B cell (primary cell): ENCODE measurements around the gene PHETA2. TPM values are rescaled to one million over a fixed set of nuclear protein-coding genes. Genes with fewer than 3 reads are reported as not detected.

Experiments used
- ATAC-seq: fragments of 200-7000 bp; cut with Tn5 transposase; one replicate; pipeline ENCODE4 v1.10.0; 2021; ENCODE audit warnings: low read depth, mild to moderate bottlenecking, moderate number of reproducible peaks, moderate library complexity
- CTCF ChIA-PET: fragments of 350-600 bp; sonication (Branson Sonifier 250); formaldehyde crosslinking; loops from one replicate; lab custom pipeline; 2021; ENCODE audit warnings: antibody characterized with exemption, inconsistent platforms; lab: Charles Lee
- POLR2A ChIA-PET: fragments of 350-600 bp; sonication (Branson Sonifier 250); formaldehyde crosslinking; loops from one replicate; lab custom pipeline; 2021; ENCODE audit warnings: antibody characterized with exemption; lab: Charles Lee
- DNase-seq: peaks from one replicate; pipeline ENCODE4 v3.0.0; 2013
- H2AFZ ChIP-seq: 2 replicates; pipeline ENCODE4 v1.6.1; 2012; ENCODE audit warnings: mild to moderate bottlenecking, low read depth, low read length; ENCODE audit not compliant: insufficient read depth, poor library complexity, severe bottlenecking
- H3K27ac ChIP-seq, 2 donors: 1 replicate in 1 of 2; 2 replicates in 1 of 2; pipeline ENCODE4 v1.5.1; 2012 to 2013; ENCODE audit warnings: low read length in 2 of 2, mild to moderate bottlenecking in 2 of 2, moderate library complexity in 1 of 2
- H3K27me3 ChIP-seq, 4 experiments: fragments of 200-600 bp in 1 of 4; sonication (generic) in 1 of 4; replicated peaks in 1 of 4; 1 replicate in 2 of 4; 2 replicates in 2 of 4; pipeline versions ENCODE4 v1.6.1 to v1.7.0; 2013 to 2016; ENCODE audit warnings: low read length in 3 of 4, mild to moderate bottlenecking in 2 of 4, mixed read lengths in 1 of 4, moderate library complexity in 1 of 4; ENCODE audit not compliant: insufficient read depth in 4 of 4, control insufficient read depth in 3 of 4; ENCODE audit errors: control extremely low read depth in 1 of 4
- H3K36me3 ChIP-seq, 2 experiments: replicated peaks in 1 of 2; 1 replicate in 1 of 2; 2 replicates in 1 of 2; pipeline versions ENCODE4 v1.6.1 to v1.7.1; 2013; ENCODE audit warnings: low read length in 1 of 2; ENCODE audit not compliant: insufficient read depth in 2 of 2, control insufficient read depth in 1 of 2; ENCODE audit errors: control extremely low read depth in 1 of 2, extremely low read depth in 1 of 2
- H3K4me1 ChIP-seq, 2 donors: fragments of 200-600 bp in 1 of 2; sonication (generic) in 1 of 2; 1 replicate in 1 of 2; 2 replicates in 1 of 2; pipeline versions ENCODE4 v1.5.1 to v1.6.1; 2013 to 2017; ENCODE audit warnings: low read length in 2 of 2; ENCODE audit not compliant: control insufficient read depth in 2 of 2, insufficient read depth in 2 of 2
- H3K4me2 ChIP-seq: replicated peaks from 2 replicates; pipeline ENCODE3; 2012; ENCODE audit warnings: mild to moderate bottlenecking, low read depth, low read length; ENCODE audit not compliant: poor library complexity, severe bottlenecking
- H3K4me3 ChIP-seq, 5 experiments: fragments of 200-600 bp in 1 of 5; sonication (generic) in 1 of 5; 1 replicate in 3 of 5; 2 replicates in 2 of 5; pipeline versions ENCODE4 v1.5.1 to v1.7.0; 2011 to 2016; ENCODE audit warnings: low read length in 4 of 5, mild to moderate bottlenecking in 4 of 5, low read depth in 2 of 5, control low read depth in 1 of 5, moderate library complexity in 1 of 5; ENCODE audit not compliant: insufficient read depth in 1 of 5; ENCODE audit errors: control extremely low read depth in 1 of 5, extremely low read depth in 1 of 5
- H3K79me2 ChIP-seq: fragments of 200-600 bp; sonication (generic); one replicate; pipeline ENCODE4 v1.6.0; 2016; ENCODE audit warnings: low read length; ENCODE audit not compliant: control insufficient read depth, insufficient read depth
- H3K9ac ChIP-seq: fragments of 200-600 bp; sonication (generic); 2 replicates; pipeline ENCODE4 v1.6.1; 2017; ENCODE audit warnings: mild to moderate bottlenecking, low read length, moderate library complexity
- H3K9me3 ChIP-seq, 3 donors: one replicate each; pipeline versions ENCODE4 v1.6.1 to v1.7.1; 2013; ENCODE audit warnings: low read length in 2 of 3; ENCODE audit not compliant: control insufficient read depth in 2 of 3, insufficient read depth in 1 of 3; ENCODE audit errors: control extremely low read depth in 1 of 3
- H4K20me1 ChIP-seq: 2 replicates; pipeline ENCODE4 v1.6.0; 2012; ENCODE audit warnings: mild to moderate bottlenecking, low read length; ENCODE audit not compliant: insufficient read depth, control insufficient read depth, poor library complexity, severe bottlenecking
- H3K27ac Mint-ChIP-seq: one replicate; pipeline ENCODE4 v1.8.0; 2021; ENCODE audit warnings: mixed read lengths
- H3K27me3 Mint-ChIP-seq: one replicate; pipeline ENCODE4 v1.8.0; 2021; ENCODE audit warnings: mixed read lengths
- H3K4me1 Mint-ChIP-seq: one replicate; pipeline ENCODE4 v1.8.0; 2021; ENCODE audit warnings: mixed read lengths
- H3K4me3 Mint-ChIP-seq: one replicate; pipeline ENCODE4 v1.8.0; 2021; ENCODE audit warnings: mixed read lengths
- H3K9me3 Mint-ChIP-seq: one replicate; pipeline ENCODE4 v1.8.0; 2022; ENCODE audit warnings: mixed read lengths; ENCODE audit not compliant: insufficient read depth
- EZH2 ChIP-seq: IDR thresholded peaks from 2 replicates; pipeline ENCODE4 v1.6.1; 2012; ENCODE audit warnings: borderline replicate concordance, low read depth, mild to moderate bottlenecking, moderate library complexity, low read length; ENCODE audit not compliant: insufficient read depth, poor library complexity, severe bottlenecking
- WGBS: methylation state at CpG from one replicate; pipeline ENCODE4 v1.1.5; 2013; ENCODE audit warnings: missing lambda C conversion rate; ENCODE audit not compliant: insufficient coverage; 5-methylcytosine and 5-hydroxymethylcytosine counted together
- intact Hi-C: fragments of 100-400 bp; cut with micrococcal nuclease; formaldehyde crosslinking; loops from one replicate; pipeline ENCODE4 v1.10.0; 2022
- polyA plus RNA-seq: library from polyadenylated mRNA; depleted of rRNA; stranded (reverse); fragments of >200 nt; gene quantifications from 2 replicates; pipeline ENCODE4 v1.2.3, GENCODE V29; 2012
- total RNA-seq, 2 donors: library from RNA; stranded (reverse); fragments of 120-200 nt in 1 of 2; gene quantifications; 1 replicate in 1 of 2; 2 replicates in 1 of 2; pipeline versions ENCODE4 v1.2.3 to v1.2.4, GENCODE V29; 2013 to 2022
- TF ChIP-seq, protein P1 (sequence below): fragments of 200-600 bp; IDR thresholded peaks from one replicate; pipeline ENCODE4 v1.8.0; 2022; ENCODE audit warnings: antibody characterized with exemption, mild to moderate bottlenecking

The PHETA2 gene
- total and polyA plus RNA-seq, 2 donors (not counting 1 experiment from before 2014, with no cell fraction given), result 1.1 to 3.8 TPM

DNA sequence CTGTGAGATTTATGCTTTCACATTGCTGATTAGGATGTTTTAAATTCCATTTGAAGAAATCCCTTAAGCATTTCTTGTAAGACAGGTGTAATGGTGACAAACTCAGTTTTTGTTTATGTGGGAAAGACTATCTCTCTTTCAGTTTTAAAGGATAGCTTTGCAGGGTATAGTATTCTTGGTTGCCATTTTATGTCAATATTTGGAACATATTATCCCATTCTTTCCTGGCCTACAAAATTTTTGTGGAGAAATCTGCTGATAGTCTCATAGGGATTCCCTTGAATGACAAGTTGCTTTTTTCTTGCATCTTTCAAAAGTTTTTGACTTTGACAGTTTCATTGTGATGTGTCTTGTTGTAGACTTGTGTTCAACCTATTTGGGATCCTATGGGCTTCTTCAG lies 32.3 kb upstream of the PHETA2 start:
- no peak for TF ChIP-seq EZH2
- TF ChIP-seq, protein P1, sequence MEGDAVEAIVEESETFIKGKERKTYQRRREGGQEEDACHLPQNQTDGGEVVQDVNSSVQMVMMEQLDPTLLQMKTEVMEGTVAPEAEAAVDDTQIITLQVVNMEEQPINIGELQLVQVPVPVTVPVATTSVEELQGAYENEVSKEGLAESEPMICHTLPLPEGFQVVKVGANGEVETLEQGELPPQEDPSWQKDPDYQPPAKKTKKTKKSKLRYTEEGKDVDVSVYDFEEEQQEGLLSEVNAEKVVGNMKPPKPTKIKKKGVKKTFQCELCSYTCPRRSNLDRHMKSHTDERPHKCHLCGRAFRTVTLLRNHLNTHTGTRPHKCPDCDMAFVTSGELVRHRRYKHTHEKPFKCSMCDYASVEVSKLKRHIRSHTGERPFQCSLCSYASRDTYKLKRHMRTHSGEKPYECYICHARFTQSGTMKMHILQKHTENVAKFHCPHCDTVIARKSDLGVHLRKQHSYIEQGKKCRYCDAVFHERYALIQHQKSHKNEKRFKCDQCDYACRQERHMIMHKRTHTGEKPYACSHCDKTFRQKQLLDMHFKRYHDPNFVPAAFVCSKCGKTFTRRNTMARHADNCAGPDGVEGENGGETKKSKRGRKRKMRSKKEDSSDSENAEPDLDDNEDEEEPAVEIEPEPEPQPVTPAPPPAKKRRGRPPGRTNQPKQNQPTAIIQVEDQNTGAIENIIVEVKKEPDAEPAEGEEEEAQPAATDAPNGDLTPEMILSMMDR, result no peak

DNA sequence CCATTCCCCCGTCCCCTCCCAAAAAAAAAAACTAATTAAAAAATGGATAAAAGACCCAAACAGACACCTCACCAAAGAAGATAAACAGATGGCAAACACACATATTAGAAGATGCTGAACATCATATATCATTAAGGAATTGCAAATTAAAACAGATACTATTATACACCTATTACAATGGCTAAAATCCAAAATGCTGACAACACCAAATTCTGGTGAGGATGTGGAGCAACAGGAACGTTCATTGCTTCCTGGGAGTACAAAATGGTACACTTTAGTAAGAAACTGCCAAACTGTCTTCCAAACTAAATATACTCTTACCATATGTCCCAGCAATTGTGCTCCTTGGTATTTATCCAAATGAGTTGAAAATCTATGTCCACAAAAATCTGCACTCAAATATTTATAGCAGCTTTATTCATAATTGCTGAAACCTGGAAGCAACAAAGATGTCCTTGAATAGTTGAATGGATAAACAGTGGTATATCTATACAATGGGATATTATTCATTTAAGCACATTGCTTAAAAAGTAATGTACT lies 23.3 kb upstream of the PHETA2 start:
- Mint-ChIP-seq H3K27ac (no peak overlapping the region), H3K4me1 (no peaks in the 10 kb centered on the region), H3K27me3 (no peaks in the 10 kb centered on the region), H3K4me3 (no peak overlapping the region), H3K9me3 (no peaks in the 10 kb centered on the region)
- H3K9ac ChIP-seq, result no peak overlapping the region
- no peaks in the 10 kb centered on the region for H4K20me1 ChIP-seq
- H3K4me1 ChIP-seq, result no peaks in the 10 kb centered on the region
- 100% methylated on average over 1 of the region's 2 CpGs for WGBS
- no peak overlapping the region for H3K4me2 ChIP-seq
- intact Hi-C loops, result no loop called here
- DNase-seq (no peak), ATAC-seq (no peak)
- no peak overlapping the region for H2AFZ ChIP-seq
- TF ChIP-seq, protein P1, result no peak
- no peak for TF ChIP-seq EZH2
- H3K79me2 ChIP-seq, result no peaks in the 10 kb centered on the region
- H3K27me3 ChIP-seq, result no peaks in the 10 kb centered on the region
- ChIA-PET CTCF (no interaction called here), POLR2A (no interaction called here)
- H3K27ac ChIP-seq, result no peak overlapping the region
- no peaks in the 10 kb centered on the region for H3K9me3 ChIP-seq
- no peaks in the 10 kb centered on the region for H3K36me3 ChIP-seq
- no peak overlapping the region for H3K4me3 ChIP-seq

More for the DNA sequence above, 32.3 kb upstream of the PHETA2 start:
- no peak overlapping the region for H3K4me3 Mint-ChIP-seq
- Histone ChIP-seq H3K4me1 (peaks cover 7 to 8% of the 10 kb centered on the region in 2 donors), H3K9me3 (peaks cover 7 to 17% (median 13%) of the 10 kb centered on the region in 3 donors), H4K20me1 (no peaks in the 10 kb centered on the region), H3K4me3 (no peak overlapping the region), H3K4me2 (no peak overlapping the region), H3K9ac (no peak overlapping the region), H2AFZ (no peak overlapping the region), H3K36me3 (no peaks in the 10 kb centered on the region), H3K79me2 (no peaks in the 10 kb centered on the region), H3K27ac (no peak overlapping the region), H3K27me3 (no peaks in the 10 kb centered on the region)
- POLR2A ChIA-PET, result no interaction called here
- no peak overlapping the region for H3K27ac Mint-ChIP-seq
- no peak for ATAC-seq
- peaks cover 8% of the 10 kb centered on the region for H3K9me3 Mint-ChIP-seq
- intact Hi-C loops, result no loop called here
- no peaks in the 10 kb centered on the region for H3K27me3 Mint-ChIP-seq
- peaks cover 22% of the 10 kb centered on the region for H3K4me1 Mint-ChIP-seq
- no peak for DNase-seq
- CTCF ChIA-PET, result interaction anchor here (0.7 to 1.2 kb wide), 3 partner anchors 50 to 333 kb away, joined by 3 to 9 read pairs (median 3); no protein-coding TSS in a partner anchor
